Motor neuron (in vitro differentiated cells): ENCODE data around the gene SLC25A51. TPM values are rescaled to one million over a fixed set of nuclear protein-coding genes. Genes with fewer than 3 reads are reported as not detected.
"Not testable (repeated sequence)": the region's sequence is repeated elsewhere in the genome, so short reads cannot be mapped to it uniquely, and the experiment has no call there.

ENCODE experiments used
- ATAC-seq, 8 experiments: fragments of 200-7000 bp; cut with Tn5 transposase; replicated peaks in 6 of 8; 2 replicates each; pipeline ENCODE4 v1.8.0; 2021; ENCODE audit warnings: mild to moderate bottlenecking in 8 of 8, moderate library complexity in 8 of 8
- H3K27ac ChIP-seq, 2 donors: fragments of 250-450 bp; sonication (Bioruptor Pico); 2 replicates each; pipeline ENCODE4 v1.9.0; 2021; ENCODE audit warnings: antibody characterized with exemption in 2 of 2, mild to moderate bottlenecking in 2 of 2, moderate library complexity in 1 of 2
- H3K4me1 ChIP-seq, 2 donors: fragments of 250-450 bp; sonication (Bioruptor Pico); replicated peaks in 1 of 2; 2 replicates each; pipeline ENCODE4 v1.6.1; 2021; ENCODE audit warnings: antibody characterized with exemption in 2 of 2, mild to moderate bottlenecking in 2 of 2, moderate library complexity in 1 of 2
- H3K4me3 ChIP-seq, 5 donors: fragments of 250-450 bp; sonication (Bioruptor Pico); 2 replicates each; pipeline ENCODE4 v1.9.0; 2021; ENCODE audit warnings: antibody characterized with exemption in 5 of 5, mild to moderate bottlenecking in 5 of 5, moderate library complexity in 4 of 5
- WGBS, 10 experiments: fragments of 450-650 bp; shearing (Covaris generic); methylation state at CpG; one replicate each; pipeline ENCODE4 v1.0.0; 2022; 5-methylcytosine and 5-hydroxymethylcytosine counted together
- in situ Hi-C, 9 experiments: fragments of 400-800 bp; cut with MboI; loops; one replicate each; pipeline ENCODE4 v1.15.0; 2021; ENCODE audit warnings: low sequenced_read_pairs in 9 of 9, low pct_unique_long_range_greater_than_20kb in 2 of 9; ENCODE audit not compliant: unreplicated experiment in 9 of 9
- total RNA-seq, 8 experiments: library from RNA; unstranded; fragments of 300-600 nt; gene quantifications; 2 replicates each; pipeline versions ENCODE4 v1.2.3 to v1.2.4, GENCODE V29; 2022

The SLC25A51 gene
- total RNA-seq, 8 experiments from 2014 or later = 23.9 to 40.0 (median 29.5) TPM

- not testable (repeated sequence) for H3K27ac ChIP-seq, H3K4me1 ChIP-seq, H3K4me3 ChIP-seq, ATAC-seq
- in situ Hi-C loops = loop anchor here in 1 of 9 experiments (25.0 kb wide), 2 partner anchors 101 to 301 kb away; partner anchors contain the start of genes EXOSC3, FBXO10 and TOMM5
- WGBS, 10 experiments = 60 to 100% (median 80%) methylated on average over 1 to 8 of the region's 11 CpGs; no CpG with 5 or more reads in 3 of the 10 experiments
Observed at GRCh38 chr9:37887977-37888583, 15.8 kb downstream of the SLC25A51 start.

- no peak overlapping the region for H3K4me3 ChIP-seq
- no peak for ATAC-seq
- in situ Hi-C loops = loop anchor here in 1 of 9 experiments (25.0 kb wide), 2 partner anchors 94 to 294 kb away; partner anchors contain the start of genes EXOSC3, FBXO10 and TOMM5
- no peak overlapping the region for H3K27ac ChIP-seq
- 69 to 100% (median 92%) methylated on average over 1 to 2 of the region's 2 CpGs; no CpG with 5 or more reads in 1 of the 10 experiments for WGBS, 10 experiments
- no peaks in the 10 kb centered on the region for H3K4me1 ChIP-seq
Observed at GRCh38 chr9:37880916-37881479, 22.9 kb downstream of the SLC25A51 start.

GRCh38 chr9:37876376-37876775 is 27.6 kb downstream of the SLC25A51 start:
- 89 to 100% (median 100%) methylated on average over 1 of the region's 1 CpG; no CpG with 5 or more reads in 5 of the 10 experiments for WGBS, 10 experiments
- no peaks in the 10 kb centered on the region for H3K4me1 ChIP-seq
- no peak for ATAC-seq
- in situ Hi-C loops = loop anchor here in 1 of 9 experiments (25.0 kb wide), 2 partner anchors 89 to 289 kb away; partner anchors contain the start of genes EXOSC3, FBXO10 and TOMM5
- no peak overlapping the region for H3K27ac ChIP-seq
- H3K4me3 ChIP-seq = no peak overlapping the region

GRCh38 chr9:37873955-37874354 is 30.0 kb downstream of the SLC25A51 start:
- ATAC-seq = no peak
- WGBS, 10 experiments = 100% methylated on average over 1 of the region's 2 CpGs; no CpG with 5 or more reads in 9 of the 10 experiments
- Histone ChIP-seq H3K27ac (no peak overlapping the region), H3K4me1 (no peaks in the 10 kb centered on the region), H3K4me3 (no peak overlapping the region)
- in situ Hi-C loops = no loop called here

GRCh38 chr9:37870799-37871176 is 33.1 kb downstream of the SLC25A51 start:
- 68 to 100% (median 100%) methylated on average over 1 to 4 of the region's 5 CpGs; no CpG with 5 or more reads in 3 of the 10 experiments for WGBS, 10 experiments
- in situ Hi-C loops = no loop called here

GRCh38 chr9:37870081-37870798 is 33.7 kb downstream of the SLC25A51 start:
- in situ Hi-C loops = no loop called here
- no peak overlapping the region for H3K4me3 ChIP-seq
- H3K27ac ChIP-seq = no peak overlapping the region
- WGBS, 10 experiments = 91 to 100% (median 99%) methylated on average over 1 to 5 of the region's 5 CpGs; no CpG with 5 or more reads in 2 of the 10 experiments
- H3K4me1 ChIP-seq = no peaks in the 10 kb centered on the region
- no peak for ATAC-seq

More at GRCh38 chr9:37870799-37871176, 33.1 kb downstream of the SLC25A51 start:
- H3K27ac ChIP-seq = no peak overlapping the region
- no peak for ATAC-seq
- no peak overlapping the region for H3K4me3 ChIP-seq
- no peaks in the 10 kb centered on the region for H3K4me1 ChIP-seq

GRCh38 chr9:37862530-37862929 is 41.4 kb downstream of the SLC25A51 start:
- in situ Hi-C loops = no loop called here
- Histone ChIP-seq H3K4me3 (no peak overlapping the region), H3K27ac (no peak overlapping the region), H3K4me1 (no peaks in the 10 kb centered on the region)
- WGBS, 10 experiments = 67 to 100% (median 94%) methylated on average over 1 to 2 of the region's 3 CpGs
- ATAC-seq = peak in 2 of 8 experiments; percentile 28 to 84

- Histone ChIP-seq H3K27ac (no peak overlapping the region), H3K4me3 (no peak overlapping the region), H3K4me1 (no peaks in the 10 kb centered on the region)
- in situ Hi-C loops = no loop called here
- no peak for ATAC-seq
- 86 to 100% (median 100%) methylated on average over 1 of the region's 1 CpG; no CpG with 5 or more reads in 4 of the 10 experiments for WGBS, 10 experiments
Observed at GRCh38 chr9:37859043-37859442, 44.9 kb downstream of the SLC25A51 start.

GRCh38 chr9:37856551-37856950 is 47.4 kb downstream of the SLC25A51 start:
- H3K4me1 ChIP-seq = no peaks in the 10 kb centered on the region
- ATAC-seq = no peak
- H3K4me3 ChIP-seq = no peak overlapping the region
- WGBS, 10 experiments = 75 to 100% (median 93%) methylated on average over 1 of the region's 1 CpG; no CpG with 5 or more reads in 4 of the 10 experiments
- H3K27ac ChIP-seq = no peak overlapping the region
- in situ Hi-C loops = no loop called here

GRCh38 chr9:37852222-37852621 is 51.7 kb downstream of the SLC25A51 start:
- WGBS, 10 experiments = 79 to 100% (median 100%) methylated on average over 1 to 2 of the region's 2 CpGs; no CpG with 5 or more reads in 1 of the 10 experiments
- ATAC-seq = no peak
- no peak overlapping the region for H3K4me3 ChIP-seq
- no peak overlapping the region for H3K27ac ChIP-seq
- H3K4me1 ChIP-seq = no peaks in the 10 kb centered on the region
- in situ Hi-C loops = no loop called here

GRCh38 chr9:37840560-37841194 is 63.2 kb downstream of the SLC25A51 start:
- Histone ChIP-seq H3K27ac (no peak overlapping the region), H3K4me3 (no peak overlapping the region), H3K4me1 (no peaks in the 10 kb centered on the region)
- peak in 6 of 8 experiments; percentile 39 to 92 (median 66) for ATAC-seq
- in situ Hi-C loops = no loop called here
- WGBS, 10 experiments = 3 to 95% (median 75%) methylated on average over 1 to 4 of the region's 4 CpGs

- no peaks in the 10 kb centered on the region for H3K4me1 ChIP-seq
- in situ Hi-C loops = no loop called here
- WGBS, 10 experiments = 29 to 100% (median 92%) methylated on average over 1 to 3 of the region's 3 CpGs; no CpG with 5 or more reads in 3 of the 10 experiments
- no peak overlapping the region for H3K27ac ChIP-seq
- H3K4me3 ChIP-seq = no peak overlapping the region
- peak in 6 of 8 experiments; percentile 44 to 83 (median 66) for ATAC-seq
Observed at GRCh38 chr9:37839496-37840461, 64.1 kb downstream of the SLC25A51 start.
